Hematopoietic multipotent progenitor cell treated with erythropoietin and hydrocortisone succinate and interleukin-3 and kit ligand, for 15 days (in vitro differentiated cells): ENCODE measurements around the gene ORM2.
"Not testable (repeated sequence)": the region's sequence is repeated elsewhere in the genome, so short reads cannot be mapped to it uniquely, and the experiment has no call there.

Experiments
- DNase-seq: peaks from one replicate; pipeline ENCODE4 v3.0.0-alpha.2; 2015; ENCODE audit warnings: low spot score

ORM2 gene

GRCh38 chr9:114329625-114330022 is at the start of gene ORM2:
ORM2 (plus strand) TSS chr9:114329869; CDS start chr9:114329905, 36 bp downstream.
- not testable (repeated sequence) for DNase-seq

- DNase-seq: no peak
These were observed 48.8 kb upstream of the ORM2 start for GRCh38 chr9:114280636-114281472.

- no peak for DNase-seq
These were observed 48.1 kb upstream of the ORM2 start for GRCh38 chr9:114281473-114282103.

GRCh38 chr9:114282104-114282485 is 47.6 kb upstream of the ORM2 start:
- DNase-seq: no peak

GRCh38 chr9:114282507-114282906 is 47.2 kb upstream of the ORM2 start:
- DNase-seq: no peak

- DNase-seq: no peak
These were observed 46.7 kb upstream of the ORM2 start for GRCh38 chr9:114282926-114283325.

- DNase-seq: no peak
These were observed 46.0 kb upstream of the ORM2 start for GRCh38 chr9:114283551-114284111.

GRCh38 chr9:114284316-114285060 is 45.2 kb upstream of the ORM2 start:
- no peak for DNase-seq

GRCh38 chr9:114285166-114285867 is 44.4 kb upstream of the ORM2 start:
- DNase-seq: no peak

- no peak for DNase-seq
These were observed 43.5 kb upstream of the ORM2 start for GRCh38 chr9:114286146-114286679.

- no peak for DNase-seq
These were observed 42.5 kb upstream of the ORM2 start for GRCh38 chr9:114287001-114287762.

GRCh38 chr9:114287763-114288192 is 41.9 kb upstream of the ORM2 start:
- DNase-seq: no peak

- DNase-seq: no peak
These were observed 41.2 kb upstream of the ORM2 start for GRCh38 chr9:114288193-114289091.

- DNase-seq: no peak
These were observed 40.6 kb upstream of the ORM2 start for GRCh38 chr9:114289106-114289505.

- DNase-seq: no peak
These were observed 39.8 kb upstream of the ORM2 start for GRCh38 chr9:114289571-114290481.

- DNase-seq: no peak
These were observed 39.1 kb upstream of the ORM2 start for GRCh38 chr9:114290561-114290986.

- peak; percentile 64 for DNase-seq
These were observed 38.6 kb upstream of the ORM2 start for GRCh38 chr9:114291064-114291474.

- DNase-seq: no peak
These were observed 37.6 kb upstream of the ORM2 start for GRCh38 chr9:114291886-114292590.
